ENCODE data around the gene ZSCAN5B.

Gene ZSCAN5B

DNA sequence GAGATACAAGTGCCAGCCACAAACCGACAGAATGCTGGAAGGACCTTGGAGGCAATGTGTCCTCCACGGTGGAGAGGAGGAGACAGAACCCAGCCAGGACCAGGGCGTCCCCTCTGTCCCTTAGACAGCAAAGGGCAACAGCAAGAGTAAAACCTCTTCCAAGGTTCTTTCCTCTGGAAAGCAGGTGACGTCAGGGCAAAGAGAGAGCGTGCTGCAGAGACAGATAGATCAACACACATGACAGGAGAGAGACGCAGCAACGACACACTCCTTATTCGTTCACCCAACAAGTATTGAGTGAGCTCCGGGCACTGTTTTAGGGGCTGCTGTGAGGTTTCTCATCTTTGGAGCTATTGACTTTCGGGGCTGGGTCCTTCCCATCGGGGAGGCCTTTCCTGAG lies 23.0 kb downstream of the ZSCAN5B start:
- H3K4me3 ChIP-seq (ENCODE audit: low read depth, low read length) = no peak overlapping the region
- DNase-seq (ENCODE audit: low read depth) = no peak
- TF ChIP-seq CTCF (IDR thresholded peaks at IDR 0.05; ENCODE audit: insufficient read depth, low read depth, low read length, missing control alignments) = no peak

- H3K4me3 ChIP-seq (ENCODE audit: low read depth, low read length) = no peak overlapping the region
- no peak for DNase-seq (ENCODE audit: low read depth)
- no peak for TF ChIP-seq CTCF (IDR thresholded peaks at IDR 0.05; ENCODE audit: insufficient read depth, low read depth, low read length, missing control alignments)
Measured at GRCh38 chr19:56174086-56174485, 23.5 kb downstream of the ZSCAN5B start.

DNA sequence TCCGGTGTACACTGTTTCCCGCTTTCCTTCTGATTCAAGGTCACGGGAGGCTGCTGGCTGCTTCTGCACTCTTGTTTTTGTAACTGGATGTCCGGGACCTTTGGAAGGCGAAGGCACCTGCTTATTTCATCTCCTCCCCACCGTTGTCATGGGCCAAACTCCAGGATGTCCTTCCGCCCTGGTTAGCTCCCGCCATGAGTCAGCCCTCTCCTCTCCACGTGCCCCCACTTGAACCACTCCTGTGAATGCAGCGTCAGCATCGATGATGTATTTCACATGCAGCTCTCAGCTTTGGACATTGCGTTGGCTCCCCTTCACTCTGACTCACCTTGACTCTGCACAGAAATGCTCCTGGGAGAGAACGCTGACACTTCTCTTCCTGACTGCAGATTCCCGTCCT lies 27.3 kb downstream of the ZSCAN5B start:
- no peak for DNase-seq (ENCODE audit: low read depth)
- TF ChIP-seq CTCF (IDR thresholded peaks at IDR 0.05; ENCODE audit: insufficient read depth, low read depth, low read length, missing control alignments) = no peak
- no peak overlapping the region for H3K4me3 ChIP-seq (ENCODE audit: low read depth, low read length)

DNA sequence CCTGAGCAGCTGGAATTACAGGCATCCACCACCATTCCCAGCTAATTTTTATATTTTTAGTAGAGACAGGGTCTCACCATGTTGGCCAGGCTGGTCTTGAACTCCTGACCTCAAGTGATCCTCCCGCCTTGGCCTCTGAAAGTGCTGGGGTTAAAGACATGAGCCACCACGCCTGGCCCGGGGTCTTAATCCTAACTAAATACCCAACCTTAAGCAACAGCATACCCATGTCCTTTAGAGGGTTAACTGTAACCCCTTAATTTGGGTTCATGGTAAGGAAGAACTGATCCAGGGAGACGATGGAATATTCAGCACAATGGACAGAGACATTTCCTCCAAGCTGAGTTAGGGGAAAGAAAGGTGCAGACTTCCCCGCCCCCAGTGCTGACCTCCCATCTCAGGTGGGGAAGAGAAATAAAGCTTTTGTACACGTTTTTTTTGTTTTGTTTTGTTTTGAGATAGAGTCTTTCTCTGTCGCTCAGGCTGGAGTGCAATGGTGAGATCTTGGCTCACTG lies 30.5 kb downstream of the ZSCAN5B start:
- H3K4me3 ChIP-seq (ENCODE audit: low read depth, low read length) = no peak overlapping the region
- TF ChIP-seq CTCF (IDR thresholded peaks at IDR 0.05; ENCODE audit: insufficient read depth, low read depth, low read length, missing control alignments) = no peak
- DNase-seq (ENCODE audit: low read depth) = no peak

DNA sequence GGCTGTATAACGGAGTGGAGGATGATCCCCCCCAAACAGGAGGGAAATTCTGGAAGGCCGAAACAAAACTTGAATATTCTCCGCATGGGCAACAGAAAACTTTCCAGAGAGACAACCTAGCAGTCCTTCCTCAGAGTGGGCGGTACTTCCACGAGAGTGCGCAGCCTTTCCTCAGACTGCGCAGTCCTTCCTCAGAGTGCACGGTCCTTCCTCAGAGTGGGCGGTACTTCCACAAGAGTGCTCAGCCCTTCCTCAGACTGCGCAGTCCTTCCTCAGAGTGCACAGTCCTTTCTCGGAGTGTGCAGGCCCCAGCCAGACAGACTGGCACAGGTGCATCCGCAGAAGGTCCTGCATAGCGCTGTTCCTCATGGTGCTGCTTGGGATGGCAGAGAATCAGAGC lies 34.5 kb downstream of the ZSCAN5B start:
- no peak for TF ChIP-seq CTCF (IDR thresholded peaks at IDR 0.05; ENCODE audit: insufficient read depth, low read depth, low read length, missing control alignments)
- DNase-seq (ENCODE audit: low read depth) = no peak
- no peak overlapping the region for H3K4me3 ChIP-seq (ENCODE audit: low read depth, low read length)

DNA sequence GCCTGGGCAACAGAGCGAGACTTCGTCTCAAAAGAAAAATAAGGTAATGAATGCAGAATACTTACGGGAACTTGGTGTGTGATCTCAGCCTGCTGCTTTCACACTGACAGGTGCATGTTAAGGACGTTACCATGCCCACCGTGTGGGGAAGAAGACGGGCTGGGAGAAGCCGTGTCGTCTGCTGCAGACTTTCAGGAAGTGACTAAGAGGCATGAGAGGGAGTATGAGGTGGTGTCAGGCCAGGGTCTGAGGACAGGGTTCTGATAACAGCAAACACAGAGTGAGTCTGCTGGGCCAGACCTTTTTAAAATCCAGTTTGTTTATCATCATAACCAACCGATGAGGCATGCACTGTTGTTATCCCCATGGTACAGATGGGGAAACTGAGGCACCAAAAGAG lies 35.3 kb downstream of the ZSCAN5B start:
- DNase-seq (ENCODE audit: low read depth) = peak; percentile 20
- TF ChIP-seq CTCF (IDR thresholded peaks at IDR 0.05; ENCODE audit: insufficient read depth, low read depth, low read length, missing control alignments) = no peak
- no peak overlapping the region for H3K4me3 ChIP-seq (ENCODE audit: low read depth, low read length)

GRCh38 chr19:56161534-56161933 lies 36.0 kb downstream of the ZSCAN5B start:
- no peak for TF ChIP-seq CTCF (IDR thresholded peaks at IDR 0.05; ENCODE audit: insufficient read depth, low read depth, low read length, missing control alignments)
- DNase-seq (ENCODE audit: low read depth) = no peak
- H3K4me3 ChIP-seq (ENCODE audit: low read depth, low read length) = no peak overlapping the region
